Trophoblast cell (in vitro differentiated cells and primary cell): ENCODE data around the gene LIN28A.
"Not testable (repeated sequence)": the region's sequence is repeated elsewhere in the genome, so short reads cannot be mapped to it uniquely, and the experiment has no call there.

Experiments
- DNase-seq, 2 donors: peaks; one replicate each; pipeline ENCODE4 v3.0.0-alpha.2; 2016
- H2AFZ ChIP-seq: 2 replicates; pipeline ENCODE4 v1.6.1; 2013; ENCODE audit warnings: low read length, moderate library complexity, mild to moderate bottlenecking; ENCODE audit not compliant: insufficient read depth, poor library complexity
- H2AK5ac ChIP-seq: 2 replicates; pipeline ENCODE4 v1.6.1; 2013; ENCODE audit warnings: mild to moderate bottlenecking, low read length
- H2BK120ac ChIP-seq: 2 replicates; pipeline ENCODE4 v1.6.1; 2013; ENCODE audit warnings: low read length, mild to moderate bottlenecking, moderate library complexity; ENCODE audit not compliant: insufficient read depth, poor library complexity
- H2BK12ac ChIP-seq: 2 replicates; pipeline ENCODE4 v1.6.1; 2013; ENCODE audit warnings: mild to moderate bottlenecking, low read length, moderate library complexity
- H2BK5ac ChIP-seq: 2 replicates; pipeline ENCODE4 v1.6.1; 2013; ENCODE audit warnings: low read length, low read depth, moderate library complexity, mild to moderate bottlenecking; ENCODE audit not compliant: poor library complexity
- H3K14ac ChIP-seq: 2 replicates; pipeline ENCODE4 v1.6.1; 2013; ENCODE audit warnings: mild to moderate bottlenecking, low read length
- H3K18ac ChIP-seq: 2 replicates; pipeline ENCODE4 v1.6.1; 2013; ENCODE audit warnings: mild to moderate bottlenecking, low read length
- H3K23ac ChIP-seq: 2 replicates; pipeline ENCODE4 v1.6.1; 2013; ENCODE audit warnings: low read length
- H3K27ac ChIP-seq: 2 replicates; pipeline ENCODE4 v1.5.1; 2013; ENCODE audit warnings: low read depth, mild to moderate bottlenecking, inconsistent platforms, low read length, moderate library complexity
- H3K27me3 ChIP-seq: 2 replicates; pipeline ENCODE4 v1.6.1; 2013; ENCODE audit warnings: inconsistent platforms, mild to moderate bottlenecking, low read length, moderate library complexity; ENCODE audit not compliant: insufficient read depth
- H3K36me3 ChIP-seq, 2 experiments: 1 replicate in 1 of 2; 2 replicates in 1 of 2; pipeline ENCODE4 v1.6.1; 2013; ENCODE audit warnings: low read length in 2 of 2, mild to moderate bottlenecking in 2 of 2, moderate library complexity in 1 of 2; ENCODE audit not compliant: insufficient read depth in 2 of 2, control insufficient read depth in 1 of 2
- H3K4ac ChIP-seq: 2 replicates; pipeline ENCODE4 v1.6.1; 2013; ENCODE audit warnings: low read depth, mild to moderate bottlenecking, low read length, moderate library complexity
- H3K4me1 ChIP-seq, 2 experiments: 1 replicate in 1 of 2; 2 replicates in 1 of 2; pipeline ENCODE4 v1.6.1; 2013; ENCODE audit warnings: low read length in 2 of 2, mild to moderate bottlenecking in 2 of 2, moderate library complexity in 1 of 2; ENCODE audit not compliant: insufficient read depth in 2 of 2, control insufficient read depth in 1 of 2
- H3K4me2 ChIP-seq: 2 replicates; pipeline ENCODE4 v1.6.1; 2013; ENCODE audit warnings: inconsistent platforms, mild to moderate bottlenecking, low read length, moderate library complexity
- H3K4me3 ChIP-seq: 2 replicates; pipeline ENCODE4 v1.5.1; 2013; ENCODE audit warnings: mild to moderate bottlenecking, low read depth, low read length, inconsistent platforms
- H3K79me1 ChIP-seq: one replicate; pipeline ENCODE4 v1.6.1; 2013; ENCODE audit warnings: low read length
- H3K79me2 ChIP-seq: 2 replicates; pipeline ENCODE4 v1.6.1; 2013; ENCODE audit warnings: low read length, mild to moderate bottlenecking; ENCODE audit not compliant: control insufficient read depth, insufficient read depth, poor library complexity
- H3K9ac ChIP-seq: 2 replicates; pipeline ENCODE4 v1.6.1; 2013; ENCODE audit warnings: mild to moderate bottlenecking, low read length
- H3K9me3 ChIP-seq: 2 replicates; pipeline ENCODE4 v1.6.1; 2013; ENCODE audit warnings: low read depth, mild to moderate bottlenecking, control low read depth, inconsistent platforms, low read length; ENCODE audit not compliant: insufficient read depth
- H4K12ac ChIP-seq: 2 replicates; pipeline ENCODE4 v1.6.1; 2013; ENCODE audit warnings: low read depth, mild to moderate bottlenecking, low read length, moderate library complexity
- H4K8ac ChIP-seq: 2 replicates; pipeline ENCODE4 v1.6.1; 2013; ENCODE audit warnings: low read depth, mild to moderate bottlenecking, low read length, moderate library complexity
- H4K91ac ChIP-seq: one replicate; pipeline ENCODE4 v1.6.1; 2013; ENCODE audit warnings: low read depth, mild to moderate bottlenecking, low read length, moderate library complexity
- WGBS: extraction: QIAGEN DNeasy Blood & Tissue Kit; methylation state at CpG from one replicate; pipeline ENCODE4 v1.1.7; 2013; ENCODE audit warnings: missing lambda C conversion rate; ENCODE audit not compliant: insufficient read length, insufficient coverage; ENCODE audit errors: extremely low coverage; 5-methylcytosine and 5-hydroxymethylcytosine counted together

The LIN28A gene

GRCh38 chr1:26370591-26371382, 39.8 kb upstream of the LIN28A start:
- Histone ChIP-seq H2AK5ac (no peak overlapping the region), H4K8ac (no peak overlapping the region), H3K9me3 (peaks cover 2% of the 10 kb centered on the region), H2BK120ac (no peak overlapping the region), H3K4me3 (no peak overlapping the region), H4K91ac (no peak overlapping the region), H2AFZ (no peak overlapping the region), H3K4ac (no peak overlapping the region), H2BK12ac (no peak overlapping the region), H3K14ac (no peak overlapping the region), H2BK5ac (no peak overlapping the region), H3K18ac (no peak overlapping the region), H3K79me2 (no peaks in the 10 kb centered on the region), H3K4me1 (peaks cover 2 to 3% of the 10 kb centered on the region in 2 experiments), H4K12ac (no peak overlapping the region), H3K79me1 (no peaks in the 10 kb centered on the region), H3K36me3 (no peaks in the 10 kb centered on the region), H3K27ac (no peak overlapping the region), H3K23ac (no peak overlapping the region), H3K27me3 (no peaks in the 10 kb centered on the region), H3K9ac (no peak overlapping the region), H3K4me2 (no peak overlapping the region)
- DNase-seq, result no peak
- no CpG with 5 or more reads among the region's 6 CpGs for WGBS

- Histone ChIP-seq H3K27me3 (no peaks in the 10 kb centered on the region), H3K4me3 (no peak overlapping the region), H2BK5ac (no peak overlapping the region), H3K23ac (no peak overlapping the region), H2AFZ (no peak overlapping the region), H3K9ac (no peak overlapping the region), H3K18ac (no peak overlapping the region), H3K36me3 (no peaks in the 10 kb centered on the region), H3K79me1 (no peaks in the 10 kb centered on the region), H2AK5ac (no peak overlapping the region), H3K4me1 (peaks cover 2 to 3% of the 10 kb centered on the region in 2 experiments), H4K12ac (no peak overlapping the region), H3K27ac (no peak overlapping the region), H3K14ac (no peak overlapping the region), H2BK12ac (no peak overlapping the region), H2BK120ac (no peak overlapping the region), H3K9me3 (peaks cover 2% of the 10 kb centered on the region), H3K4ac (no peak overlapping the region), H3K79me2 (no peaks in the 10 kb centered on the region), H4K8ac (no peak overlapping the region), H3K4me2 (no peak overlapping the region), H4K91ac (no peak overlapping the region)
- no peak for DNase-seq
- no CpG with 5 or more reads among the region's 5 CpGs for WGBS
Observed at GRCh38 chr1:26372039-26372438, 38.6 kb upstream of the LIN28A start.

- not testable (repeated sequence) for H2AFZ ChIP-seq, H3K27ac ChIP-seq, H3K4me1 ChIP-seq, H3K4me2 ChIP-seq, H4K91ac ChIP-seq, H3K4ac ChIP-seq, H4K12ac ChIP-seq, H3K14ac ChIP-seq, H4K8ac ChIP-seq, H2BK5ac ChIP-seq, H3K36me3 ChIP-seq, H3K79me2 ChIP-seq, H3K18ac ChIP-seq, H3K9ac ChIP-seq, H3K9me3 ChIP-seq, H2BK120ac ChIP-seq, H2AK5ac ChIP-seq, H3K79me1 ChIP-seq, H3K23ac ChIP-seq, DNase-seq, H3K27me3 ChIP-seq, H3K4me3 ChIP-seq, H2BK12ac ChIP-seq
- WGBS, result 100% methylated on average over 1 of the region's 3 CpGs
Observed at GRCh38 chr1:26372611-26373010, 38.0 kb upstream of the LIN28A start, which contains the start of gene ZNF683. Gene ZNF683 (minus strand): TSS chr1:26372750. CDS start chr1:26368571, 4,179 bp downstream.

- Histone ChIP-seq H2BK5ac (no peak overlapping the region), H2BK12ac (no peak overlapping the region), H3K4me3 (no peak overlapping the region), H3K4ac (no peak overlapping the region), H3K36me3 (no peaks in the 10 kb centered on the region), H3K23ac (no peak overlapping the region), H3K9ac (no peak overlapping the region), H2BK120ac (no peak overlapping the region), H3K4me1 (peaks cover 4% of the 10 kb centered on the region in 2 experiments), H3K18ac (no peak overlapping the region), H4K91ac (no peak overlapping the region), H3K79me1 (no peaks in the 10 kb centered on the region), H3K4me2 (no peak overlapping the region), H3K9me3 (peaks cover 2% of the 10 kb centered on the region), H3K27ac (no peak overlapping the region), H4K12ac (no peak overlapping the region), H3K27me3 (no peaks in the 10 kb centered on the region), H4K8ac (no peak overlapping the region), H3K79me2 (no peaks in the 10 kb centered on the region), H3K14ac (no peak overlapping the region), H2AK5ac (no peak overlapping the region), H2AFZ (no peak overlapping the region)
- no peak for DNase-seq
- WGBS, result no CpG with 5 or more reads among the region's 4 CpGs
Observed at GRCh38 chr1:26373281-26373680, 37.3 kb upstream of the LIN28A start.
